HG03457 (cell line): ENCODE results near the gene XRCC5.

Source experiments
- ATAC-seq: cut with Tn5 transposase; IDR thresholded peaks from one replicate; pipeline ENCODE4 v1.9.1; 2021; ENCODE audit warnings: moderate number of reproducible peaks; ENCODE audit not compliant: unreplicated experiment

XRCC5 gene

DNA sequence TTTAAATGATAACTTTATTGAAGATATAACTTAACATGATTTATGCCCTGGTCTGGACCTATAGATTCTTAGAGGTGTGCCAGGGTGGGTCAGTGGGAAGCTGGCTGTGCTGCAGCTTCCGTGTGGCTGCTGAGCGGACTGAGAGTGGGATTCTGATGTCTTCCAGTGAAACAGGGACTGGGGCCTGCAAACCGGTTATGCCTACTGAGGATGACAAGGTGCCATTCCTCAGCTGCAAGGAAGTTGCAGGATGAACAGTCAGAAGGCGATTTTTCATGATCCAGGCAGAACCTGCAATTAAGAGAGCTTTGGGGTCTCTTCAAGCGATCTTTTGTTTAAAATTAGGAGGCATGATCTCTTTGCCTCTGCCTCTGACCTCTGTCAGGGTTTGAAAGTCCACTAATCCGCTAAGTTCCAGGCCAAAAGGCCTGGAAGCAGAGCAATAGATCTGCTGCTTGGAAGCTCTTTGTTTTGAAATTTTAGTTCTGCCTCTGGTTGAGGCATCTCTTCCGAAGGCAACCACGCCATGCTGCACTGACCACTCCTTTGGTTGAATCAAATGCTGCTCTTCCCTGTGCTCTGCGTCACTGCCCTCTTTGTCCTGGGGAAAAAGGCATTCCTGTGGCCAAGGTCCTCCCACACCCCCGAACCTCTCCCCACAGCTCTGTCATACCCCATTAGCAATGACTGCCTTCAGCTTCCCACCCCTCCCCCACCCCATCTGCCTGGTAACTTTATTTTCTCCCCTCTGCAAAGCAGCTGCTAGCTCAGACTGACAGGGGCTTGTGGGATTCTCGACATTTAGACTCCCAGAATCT lies 25.5 kb upstream of the XRCC5 start:
- no peak for ATAC-seq

DNA sequence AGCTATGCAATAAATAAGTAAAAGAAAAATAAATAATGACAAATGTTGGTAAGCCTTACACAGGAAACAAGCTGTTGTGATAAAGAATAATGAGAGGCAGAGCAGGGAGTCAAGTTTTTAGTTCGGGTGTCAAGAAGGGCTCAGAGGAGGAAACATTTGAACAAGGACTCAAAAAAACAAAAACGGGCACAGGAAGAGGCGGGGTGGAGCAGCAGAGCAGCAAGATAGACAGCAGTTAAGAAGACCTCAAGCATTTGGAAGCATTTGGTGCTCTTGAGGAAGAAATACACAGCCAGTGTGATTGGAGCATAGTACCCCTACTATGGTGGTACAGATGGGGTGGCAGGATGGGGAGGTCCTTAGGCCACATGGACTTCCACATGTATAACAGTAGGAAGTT lies 24.6 kb upstream of the XRCC5 start:
- no peak for ATAC-seq

DNA sequence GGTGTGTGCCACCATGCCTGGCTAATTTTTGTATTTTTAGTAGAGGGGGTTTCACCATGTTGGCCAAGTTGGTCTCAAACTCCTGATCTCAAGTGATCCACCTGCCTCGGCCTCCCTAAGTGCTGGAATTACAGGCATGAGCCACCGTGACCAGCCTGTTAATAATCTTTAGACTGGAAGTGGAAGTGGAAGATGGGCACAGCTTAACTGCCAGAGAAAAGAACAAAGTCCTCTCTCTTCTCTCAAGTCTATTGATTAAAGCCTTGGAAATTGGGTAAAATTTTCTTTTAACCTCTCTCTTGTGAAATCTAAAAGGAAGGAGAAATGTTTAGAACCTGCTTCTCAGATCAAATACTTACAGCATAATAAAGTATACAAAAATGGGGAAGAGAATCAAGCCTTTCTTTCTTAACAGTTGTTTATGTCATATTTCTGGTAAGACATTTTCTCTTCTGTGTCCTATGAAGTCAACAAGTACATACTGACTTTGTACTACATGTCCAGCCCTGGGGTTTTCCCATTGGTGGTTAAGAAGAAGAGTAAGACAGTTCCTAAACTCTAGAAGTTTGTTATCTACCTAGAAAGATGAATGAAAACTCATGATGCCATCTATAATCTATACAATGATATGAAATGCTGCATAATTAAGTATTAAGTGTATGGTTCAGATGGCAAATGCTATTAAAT lies 22.8 kb upstream of the XRCC5 start:
- ATAC-seq: no peak

DNA sequence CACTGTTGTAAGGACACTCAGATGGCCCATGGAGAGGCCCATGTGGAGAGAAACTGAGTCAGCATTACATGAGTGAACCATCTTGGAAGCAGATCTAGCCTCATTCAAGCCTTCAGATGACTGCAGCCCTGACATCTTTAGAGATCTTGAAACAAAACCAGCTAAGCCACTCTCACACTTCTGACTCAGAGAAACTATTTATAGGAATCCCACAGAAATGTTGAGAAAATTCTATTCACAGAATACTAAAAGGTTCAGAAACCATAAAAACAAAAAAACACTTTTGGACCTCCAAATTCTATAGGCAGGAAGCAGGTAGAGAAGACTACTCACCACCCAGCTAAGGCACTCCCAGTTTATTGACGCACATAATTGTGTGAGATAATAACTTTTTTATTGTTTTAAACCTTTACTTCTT lies 18.8 kb upstream of the XRCC5 start:
- no peak for ATAC-seq

DNA sequence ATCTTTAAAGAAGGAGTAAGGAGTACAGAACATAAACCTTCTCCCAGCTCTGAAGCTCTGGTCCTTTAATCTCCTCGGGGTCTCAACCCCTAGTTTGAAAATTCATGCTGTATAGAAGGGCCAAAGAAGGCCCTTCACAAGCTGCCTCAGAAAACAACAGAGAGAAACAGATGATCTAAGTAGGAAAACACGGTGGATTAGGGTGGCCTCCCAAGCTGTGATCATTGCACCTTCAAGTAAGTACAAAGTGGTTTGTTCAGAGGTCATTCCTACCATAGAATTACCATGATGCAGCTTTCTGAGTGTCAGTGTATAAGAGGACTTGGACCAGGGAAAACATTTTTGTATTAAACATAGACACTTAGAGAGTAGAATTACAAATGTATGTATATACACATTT lies 16.5 kb upstream of the XRCC5 start:
- no peak for ATAC-seq

DNA sequence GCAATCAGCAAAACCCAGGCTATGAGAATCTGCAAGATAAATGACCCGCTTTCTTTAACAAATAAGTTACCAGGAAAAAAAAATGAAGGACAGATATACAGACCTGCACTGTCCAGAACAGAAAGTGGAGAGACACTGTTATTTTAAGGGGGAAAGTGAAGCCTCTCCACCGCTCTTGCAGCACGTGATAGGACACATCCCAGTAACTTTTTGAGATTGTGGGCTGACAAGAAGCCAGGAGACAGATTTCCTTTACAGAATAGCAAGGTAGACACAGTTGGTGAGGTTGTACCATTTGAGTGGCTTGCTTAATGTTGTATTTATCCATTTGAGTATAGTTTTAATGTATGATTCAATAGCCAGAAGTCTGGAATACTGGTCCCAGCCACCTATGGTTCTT lies 14.4 kb upstream of the XRCC5 start:
- ATAC-seq: no peak

DNA sequence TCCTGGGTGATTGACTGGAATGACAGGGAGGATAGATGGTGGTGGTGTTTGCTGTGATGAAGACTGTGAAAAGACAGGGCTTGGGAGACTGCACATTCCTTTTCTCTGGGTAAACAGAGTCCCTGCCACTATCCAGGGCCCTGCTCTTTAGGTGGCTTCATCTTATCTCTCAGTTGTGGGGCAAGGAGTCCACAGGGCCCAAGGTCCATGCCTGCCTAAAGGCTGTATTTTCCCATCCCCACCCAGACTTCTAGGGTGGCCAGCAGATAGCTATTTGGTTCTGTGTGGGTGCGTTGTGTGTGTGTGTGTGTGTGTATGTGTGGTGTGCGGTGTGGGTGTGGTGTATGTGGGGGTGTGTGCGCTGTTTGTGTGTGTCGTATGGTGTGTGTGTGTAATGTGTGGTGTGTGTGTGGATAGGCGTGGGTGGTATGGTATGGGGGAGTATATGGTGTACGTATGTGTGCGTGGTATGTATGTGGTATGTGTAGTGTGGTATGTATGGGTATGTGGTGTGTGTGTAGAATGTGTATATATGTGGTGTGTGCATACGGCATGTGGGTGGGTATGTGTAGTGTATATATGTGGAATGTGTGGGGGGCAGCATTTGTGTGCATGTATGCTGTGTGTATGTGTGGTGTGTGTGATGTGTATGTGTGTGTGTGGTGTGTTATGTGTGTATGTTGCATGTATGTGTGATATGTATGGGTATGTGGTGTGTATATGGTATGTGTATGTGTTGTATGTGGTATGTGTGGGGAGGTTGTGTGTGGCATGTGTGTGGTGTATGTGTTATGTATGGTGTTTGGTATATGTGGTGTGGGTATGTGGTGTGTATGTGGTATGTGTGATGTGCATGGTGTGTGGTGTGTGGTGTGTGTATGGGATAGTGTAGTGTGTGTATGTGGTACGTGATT lies 10.5 kb upstream of the XRCC5 start:
- no peak for ATAC-seq

DNA sequence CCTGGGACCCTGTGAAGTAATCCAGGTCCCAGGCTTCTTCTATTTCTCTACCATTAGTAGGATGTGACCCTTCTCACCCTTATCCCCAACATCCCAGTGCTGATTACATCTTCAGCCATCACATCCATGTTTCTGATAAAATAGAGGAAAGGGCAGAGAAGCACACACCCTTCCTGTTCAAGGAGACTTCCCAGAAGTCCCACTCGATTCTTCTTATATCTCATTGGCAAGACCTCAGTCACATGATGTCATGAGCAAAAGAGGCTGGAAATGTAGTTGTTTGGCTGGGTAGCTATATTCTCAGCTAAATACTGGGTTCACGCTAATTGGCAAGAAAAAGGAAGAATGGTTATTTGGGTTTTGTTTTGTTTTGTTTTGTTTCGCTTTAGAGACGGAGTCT lies 8.0 kb upstream of the XRCC5 start:
- ATAC-seq: no peak

DNA sequence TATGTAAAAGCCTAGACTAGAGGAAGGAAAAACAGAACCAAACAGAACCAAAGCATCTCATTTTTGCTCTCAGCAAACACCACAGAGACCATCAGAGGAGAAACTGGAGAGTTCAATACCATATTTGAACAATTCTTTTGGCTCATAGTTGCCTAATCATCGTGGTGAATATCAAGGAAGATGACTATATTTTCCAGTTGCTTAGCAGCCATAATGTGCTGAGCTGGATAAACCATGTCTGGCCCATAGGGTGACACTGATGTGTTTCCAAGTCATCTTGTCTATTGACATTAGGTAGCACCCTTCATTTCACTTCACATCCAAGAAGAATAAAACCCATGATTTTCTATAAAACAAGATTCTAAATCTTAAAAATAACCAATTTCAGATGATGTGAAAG lies 5.9 kb upstream of the XRCC5 start:
- no peak for ATAC-seq

DNA sequence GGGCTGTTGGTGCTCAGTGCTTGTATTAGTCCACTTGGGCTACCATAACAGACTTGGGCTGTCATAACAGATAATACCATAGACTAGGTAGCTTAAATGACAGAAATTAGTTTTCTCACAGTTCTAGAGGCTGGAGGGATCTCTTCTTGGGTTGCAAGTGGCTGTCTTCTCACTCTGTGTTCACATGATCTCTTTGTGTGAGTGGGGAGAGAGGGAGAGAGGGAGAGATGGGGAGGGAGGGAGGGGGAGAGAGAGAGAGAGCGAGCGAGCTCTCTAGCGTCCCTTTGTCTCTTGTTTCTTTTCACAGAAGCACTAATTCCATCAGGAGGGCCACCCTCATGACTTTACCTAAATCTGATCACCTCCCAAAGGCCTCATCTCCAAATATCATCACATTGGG lies 4.5 kb upstream of the XRCC5 start:
- no peak for ATAC-seq

DNA sequence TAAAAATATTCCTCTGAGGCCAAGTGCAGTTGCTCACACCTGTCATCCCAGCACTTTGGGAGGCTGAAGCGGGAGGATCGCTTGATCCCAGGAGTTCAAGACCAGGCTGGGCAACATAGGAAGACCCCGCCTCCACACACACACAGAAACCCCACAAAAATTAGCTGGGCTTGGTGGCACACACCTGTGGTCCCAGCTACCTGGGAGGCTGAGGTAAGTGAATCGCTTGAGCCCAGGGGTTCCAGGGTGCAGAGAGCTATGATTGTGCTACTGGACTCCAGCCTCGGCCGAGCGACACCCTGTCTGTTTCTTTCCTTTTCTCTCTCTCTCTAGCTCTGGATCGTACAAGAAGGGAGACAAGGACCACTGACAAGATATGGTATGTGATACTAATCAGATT lies 1.8 kb upstream of the XRCC5 start:
- ATAC-seq: no peak

DNA sequence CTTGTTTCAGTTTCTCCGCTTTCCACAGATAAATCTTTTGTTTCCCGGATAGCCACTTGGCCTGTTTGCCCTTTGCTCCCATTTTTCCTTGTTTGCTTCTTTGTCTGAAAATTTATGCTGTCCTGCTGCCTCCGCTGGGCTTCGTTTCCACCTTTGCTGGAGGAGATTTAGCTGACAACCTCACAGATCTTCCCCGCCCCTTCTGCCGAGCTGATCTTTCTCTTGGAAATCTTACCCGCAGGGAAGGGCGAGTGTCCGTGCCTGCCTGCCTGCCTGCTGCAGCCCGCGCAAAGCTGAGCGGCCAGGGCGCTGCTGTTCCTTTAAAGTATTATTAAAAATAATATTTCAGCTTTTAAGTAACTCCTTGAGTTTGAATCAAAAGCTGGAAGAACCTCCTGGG lies 1.4 kb upstream of the XRCC5 start:
- ATAC-seq: no peak

DNA sequence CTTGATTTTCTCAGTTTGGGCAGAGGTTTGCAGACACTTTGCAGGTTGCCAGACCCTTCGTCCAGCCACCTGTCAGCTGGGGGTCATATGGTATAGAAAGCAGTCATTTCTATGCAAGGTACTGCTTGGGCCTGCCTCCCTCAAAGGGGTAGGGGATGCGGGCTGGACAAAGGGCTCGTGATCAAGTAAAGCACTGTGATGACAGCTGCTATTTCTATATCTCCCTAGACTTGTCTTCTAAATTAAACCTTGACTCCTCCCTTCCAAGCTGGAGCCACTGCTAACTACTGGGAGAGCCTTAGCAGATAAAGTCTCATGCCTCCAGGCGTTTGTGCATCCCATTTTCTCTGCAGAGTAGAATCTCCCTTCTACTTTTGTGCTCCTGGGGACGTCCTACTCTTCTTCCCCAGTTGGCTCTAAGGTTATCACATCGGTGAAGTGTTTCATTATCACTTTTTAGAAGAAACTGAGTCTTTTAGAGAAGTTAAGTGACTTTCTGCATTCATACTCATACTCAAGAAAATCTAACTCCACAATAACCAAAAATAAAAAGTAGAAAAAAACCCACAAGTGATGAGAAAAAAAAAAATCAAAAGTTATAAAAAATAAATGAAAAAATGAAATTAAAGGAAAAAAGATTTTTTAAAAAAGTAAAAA lies 710 bp upstream of the XRCC5 start:
- no peak for ATAC-seq

DNA sequence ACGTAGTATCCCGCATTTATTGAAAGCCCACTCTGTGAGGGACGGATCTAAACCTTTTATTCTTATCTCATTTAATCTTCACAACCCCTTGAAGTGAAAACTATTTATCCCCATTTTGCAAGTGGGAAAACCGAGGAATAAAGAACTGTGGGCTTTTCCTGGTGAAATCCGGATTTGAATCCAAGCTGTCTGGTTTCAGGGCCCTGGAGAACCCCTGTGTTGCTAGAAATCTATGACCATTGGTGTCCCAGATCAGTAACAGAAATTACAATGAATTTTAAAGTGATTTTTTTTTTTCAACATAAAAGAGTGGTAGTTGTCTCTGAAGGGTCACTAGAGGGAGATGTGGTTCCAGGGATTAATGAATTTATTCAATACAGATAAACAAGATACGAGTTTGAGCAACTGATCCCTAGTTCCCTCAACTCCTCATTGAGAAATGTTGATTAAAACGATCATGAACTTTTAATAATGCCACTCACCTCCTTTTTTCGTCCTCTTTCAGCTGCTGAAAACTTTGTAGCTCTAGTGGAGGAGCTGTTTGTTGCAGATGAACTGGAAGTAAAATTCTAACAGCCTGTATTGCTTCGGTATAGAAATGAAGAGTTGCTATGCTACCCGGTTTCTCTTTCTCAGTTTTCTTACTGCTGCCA lies 940 bp downstream of the XRCC5 start:
- ATAC-seq: no peak

DNA sequence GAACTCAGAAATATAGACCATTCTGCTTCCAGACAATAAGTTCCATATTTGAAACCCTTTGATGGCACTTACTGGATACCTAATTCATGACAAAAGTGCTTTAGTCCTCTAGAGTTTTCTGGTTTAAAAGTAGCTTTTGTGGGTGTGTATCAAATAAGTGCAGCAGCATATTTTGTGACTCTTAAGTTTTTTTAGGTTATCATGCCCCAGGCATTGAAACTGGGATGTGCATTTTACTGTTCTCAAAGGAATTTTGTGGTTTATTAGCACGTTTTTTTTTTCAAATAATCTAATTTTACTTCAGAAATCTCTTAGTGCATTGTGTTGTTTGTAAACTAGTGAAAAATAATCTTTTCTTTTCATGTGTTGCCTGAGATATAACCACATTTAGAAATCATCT lies 1.5 kb downstream of the XRCC5 start:
- ATAC-seq: no peak

DNA sequence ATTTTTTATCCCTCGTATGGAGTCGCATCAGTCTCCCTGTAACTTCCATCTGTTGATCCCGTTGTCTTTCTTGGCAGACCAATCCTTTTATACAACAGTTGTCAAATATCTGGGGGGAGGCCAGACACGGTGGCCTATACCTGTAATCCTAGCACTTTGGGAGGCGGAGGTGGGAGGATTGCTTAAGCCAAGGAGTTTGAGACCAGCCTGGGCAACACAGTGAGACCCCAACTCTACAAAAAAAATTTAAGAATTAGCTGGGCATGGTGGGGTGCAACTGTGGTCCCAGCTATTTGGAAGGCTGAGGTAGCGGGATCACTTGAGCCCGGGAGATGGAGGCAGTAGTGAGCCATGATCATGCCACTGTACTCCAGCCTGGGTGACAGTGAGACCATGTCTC lies 2.0 kb downstream of the XRCC5 start:
- no peak for ATAC-seq

DNA sequence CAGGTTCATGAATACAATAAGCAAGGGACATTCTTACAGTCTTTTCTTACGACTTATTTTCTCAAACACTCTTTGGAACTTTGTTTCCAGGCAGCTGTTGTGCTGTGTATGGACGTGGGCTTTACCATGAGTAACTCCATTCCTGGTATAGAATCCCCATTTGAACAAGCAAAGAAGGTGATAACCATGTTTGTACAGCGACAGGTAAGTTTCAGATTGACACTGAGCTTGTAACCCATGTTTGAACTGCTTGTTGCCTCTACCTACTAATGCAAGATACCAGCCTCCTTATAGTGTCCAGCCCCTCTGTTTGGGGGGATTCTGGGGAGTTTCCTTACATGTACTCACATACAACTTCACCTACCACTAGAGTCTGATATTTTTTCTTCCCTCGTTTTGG lies 3.8 kb downstream of the XRCC5 start:
- no peak for ATAC-seq

DNA sequence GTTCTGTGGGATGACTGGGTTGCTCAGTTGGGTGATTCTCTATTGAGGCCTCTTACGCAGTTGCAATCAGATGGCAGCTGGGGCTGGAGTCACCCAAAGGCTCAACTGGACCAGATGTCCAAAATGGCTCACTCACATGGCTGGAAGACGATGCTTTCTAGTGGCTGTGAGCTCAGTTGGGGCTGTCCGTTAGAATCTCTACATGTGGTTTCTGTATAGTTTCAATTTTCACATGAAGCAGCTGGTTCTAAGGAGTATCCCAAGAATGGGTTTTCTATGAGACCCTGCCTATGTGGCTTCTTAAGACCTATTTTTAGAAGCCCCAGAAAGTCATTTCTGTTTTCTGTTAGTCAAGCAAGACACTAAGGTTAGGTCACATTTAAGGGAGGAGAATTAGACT lies 4.4 kb downstream of the XRCC5 start:
- peak; percentile 36 for ATAC-seq

DNA sequence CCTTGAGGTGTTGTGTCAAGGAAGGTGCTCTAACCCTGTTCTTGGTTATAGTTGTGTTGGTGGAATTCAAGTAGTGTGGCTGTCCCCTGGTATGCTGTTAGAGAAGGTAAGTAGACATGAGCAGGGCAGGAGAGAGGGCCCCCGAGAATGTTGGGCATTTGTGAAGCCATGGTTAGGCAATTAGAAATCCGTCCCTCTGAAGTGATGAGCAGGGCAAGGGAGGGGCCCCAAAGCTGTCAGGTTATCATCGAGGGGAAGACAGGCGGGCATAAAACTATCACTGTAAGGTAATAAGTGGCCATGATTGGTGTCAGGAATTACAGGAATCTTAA lies 5.2 kb downstream of the XRCC5 start:
- ATAC-seq: no peak

DNA sequence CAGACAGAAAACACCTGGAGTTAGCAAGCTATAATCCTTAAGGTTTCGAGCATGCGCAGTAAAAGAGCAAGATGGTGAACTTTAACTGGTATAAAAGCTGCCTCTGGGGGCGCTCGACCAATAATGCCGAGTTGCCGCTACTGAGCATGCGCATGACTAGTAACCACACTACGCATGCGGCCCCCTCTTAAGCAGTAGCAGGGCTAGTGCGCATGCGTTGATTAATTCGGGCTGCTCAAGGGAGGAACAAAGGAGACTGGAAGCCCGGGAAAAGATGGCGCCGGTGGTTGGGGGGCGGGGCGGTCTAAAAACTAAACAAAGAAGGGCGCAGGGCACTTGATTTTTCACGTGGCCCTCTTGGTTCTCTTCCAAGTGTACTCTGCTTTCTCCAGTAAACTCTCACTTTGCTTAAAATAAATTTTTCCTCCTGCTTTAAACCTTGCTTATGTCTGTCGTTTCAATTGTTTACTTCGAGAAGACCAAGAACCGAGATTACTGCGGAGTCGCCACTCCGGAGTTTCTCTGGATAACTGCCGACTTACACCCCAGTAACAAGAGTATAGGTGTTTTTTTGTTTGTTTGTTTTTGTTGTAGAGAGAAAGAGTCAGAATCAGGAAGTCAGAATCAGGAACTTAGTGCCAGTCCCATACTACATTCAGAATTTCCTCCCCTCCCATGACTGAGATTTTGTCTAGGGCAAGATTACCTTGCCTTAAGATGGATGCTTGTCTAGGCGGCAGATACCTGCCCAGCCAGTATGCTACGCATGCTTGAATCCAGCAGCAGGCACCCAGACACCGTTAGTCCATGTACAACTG lies 5.8 kb downstream of the XRCC5 start:
- peak; percentile 33 for ATAC-seq
